PC-3 (cell line): ENCODE results near the gene CDSN.

ENCODE experiments used
- EZH2phosphoT487 ChIP-seq: fragments of 300-600 bp; sonication (generic); IDR thresholded peaks from 2 replicates; pipeline ENCODE4 v1.6.1; 2018; ENCODE audit warnings: mild to moderate bottlenecking, antibody characterized with exemption, low read length, borderline replicate concordance
- TF ChIP-seq, protein P1 (sequence below): fragments of 300-600 bp; sonication (generic); conservative IDR thresholded peaks from 2 replicates; pipeline ENCODE4 v1.5.1; 2017; ENCODE audit warnings: antibody characterized with exemption, low read depth, mild to moderate bottlenecking, low read length

DNA sequence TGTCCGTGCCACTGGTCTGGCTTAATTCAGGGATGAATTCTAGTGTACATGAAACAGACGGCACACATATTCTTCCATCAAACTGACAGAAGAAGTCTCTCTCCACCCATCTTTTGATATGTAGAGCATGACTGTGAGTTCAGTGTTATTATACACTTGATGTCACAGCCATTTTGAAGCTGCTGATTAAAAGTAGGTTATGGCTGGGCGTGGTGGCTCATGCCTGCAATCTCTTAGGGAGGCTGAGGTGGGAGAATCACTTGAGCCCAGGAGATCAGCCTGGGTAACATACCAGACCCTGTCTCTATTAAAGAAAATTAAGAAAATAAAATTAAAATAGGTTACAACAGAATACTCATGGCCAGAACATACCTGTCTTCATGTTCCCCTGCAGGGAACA lies 28.6 kb downstream of the CDSN start:
- TF ChIP-seq, protein P1, sequence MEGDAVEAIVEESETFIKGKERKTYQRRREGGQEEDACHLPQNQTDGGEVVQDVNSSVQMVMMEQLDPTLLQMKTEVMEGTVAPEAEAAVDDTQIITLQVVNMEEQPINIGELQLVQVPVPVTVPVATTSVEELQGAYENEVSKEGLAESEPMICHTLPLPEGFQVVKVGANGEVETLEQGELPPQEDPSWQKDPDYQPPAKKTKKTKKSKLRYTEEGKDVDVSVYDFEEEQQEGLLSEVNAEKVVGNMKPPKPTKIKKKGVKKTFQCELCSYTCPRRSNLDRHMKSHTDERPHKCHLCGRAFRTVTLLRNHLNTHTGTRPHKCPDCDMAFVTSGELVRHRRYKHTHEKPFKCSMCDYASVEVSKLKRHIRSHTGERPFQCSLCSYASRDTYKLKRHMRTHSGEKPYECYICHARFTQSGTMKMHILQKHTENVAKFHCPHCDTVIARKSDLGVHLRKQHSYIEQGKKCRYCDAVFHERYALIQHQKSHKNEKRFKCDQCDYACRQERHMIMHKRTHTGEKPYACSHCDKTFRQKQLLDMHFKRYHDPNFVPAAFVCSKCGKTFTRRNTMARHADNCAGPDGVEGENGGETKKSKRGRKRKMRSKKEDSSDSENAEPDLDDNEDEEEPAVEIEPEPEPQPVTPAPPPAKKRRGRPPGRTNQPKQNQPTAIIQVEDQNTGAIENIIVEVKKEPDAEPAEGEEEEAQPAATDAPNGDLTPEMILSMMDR: no peak
- TF ChIP-seq EZH2phosphoT487: no peak
